Mesothelial cell of epicardium (in vitro differentiated cells): ENCODE measurements around the gene CREB3L2. TPM values are rescaled to one million over a fixed set of nuclear protein-coding genes. Genes with fewer than 3 reads are reported as not detected.
A peak's percentile ranks its signal among the peaks of the same experiment; 100 is the strongest.

Experiments used
- DNase-seq, 2 experiments: peaks; one replicate each; pipeline ENCODE4 v3.0.0; 2021; ENCODE audit warnings: low spot score in 2 of 2; ENCODE audit not compliant: unreplicated experiment in 2 of 2
- H3K27ac Mint-ChIP-seq: 2 replicates; pipeline ENCODE4 v1.8.0; 2021; ENCODE audit warnings: mixed read lengths
- H3K27me3 Mint-ChIP-seq: 2 replicates; pipeline ENCODE4 v1.8.0; 2021; ENCODE audit warnings: low read depth, mixed read lengths
- H3K36me3 Mint-ChIP-seq: 2 replicates; pipeline ENCODE4 v1.8.0; 2021; ENCODE audit warnings: mixed read lengths
- H3K4me1 Mint-ChIP-seq: 2 replicates; pipeline ENCODE4 v1.8.0; 2021; ENCODE audit warnings: mixed read lengths
- H3K4me3 Mint-ChIP-seq: 2 replicates; pipeline ENCODE4 v1.8.0; 2021; ENCODE audit warnings: mild to moderate bottlenecking, moderate library complexity, mixed read lengths
- H3K9me3 Mint-ChIP-seq: 2 replicates; pipeline ENCODE4 v1.8.0; 2021; ENCODE audit warnings: mixed read lengths
- CTCF ChIP-seq: fragments of 200-600 bp; sonication (generic); IDR thresholded peaks from one replicate; pipeline ENCODE4 v1.5.0; 2021; ENCODE audit warnings: antibody characterized with exemption; ENCODE audit not compliant: unreplicated experiment
- total RNA-seq: library from RNA; stranded (reverse); gene quantifications from 3 replicates; pipeline ENCODE4 v1.2.1, GENCODE V29; 2021

Gene CREB3L2
- total RNA-seq, 1 donor from 2014 or later = 80.4 TPM

DNA sequence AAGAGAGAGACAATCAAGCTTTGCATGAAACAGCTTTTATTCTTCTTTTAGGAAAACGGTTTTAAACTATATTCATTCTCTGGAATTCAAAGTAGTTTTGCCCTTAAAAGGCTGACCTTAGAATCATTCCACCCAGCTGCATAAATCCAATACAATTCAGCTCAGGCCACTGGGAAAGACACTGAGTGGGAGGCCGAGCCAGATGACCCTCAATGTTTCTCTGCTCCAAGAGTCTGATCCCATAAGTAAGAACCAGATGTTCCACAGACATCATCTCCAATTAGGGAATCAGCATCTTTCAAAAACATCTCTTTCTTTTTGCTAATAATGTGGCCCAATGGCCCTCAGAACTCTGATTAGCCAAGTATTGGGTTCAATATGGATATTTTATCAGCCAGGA lies 26.1 kb downstream of the CREB3L2 start:
- H3K9me3 Mint-ChIP-seq = no peaks in the 10 kb centered on the region
- H3K27ac Mint-ChIP-seq = peak overlapping the region; percentile 7
- H3K27me3 Mint-ChIP-seq = no peaks in the 10 kb centered on the region
- H3K4me3 Mint-ChIP-seq = no peak overlapping the region
- H3K4me1 Mint-ChIP-seq = peaks cover 22% of the 10 kb centered on the region
- TF ChIP-seq CTCF = no peak
- DNase-seq = no peak
- H3K36me3 Mint-ChIP-seq = peaks cover 6% of the 10 kb centered on the region

GRCh38 chr7:137975221-137975620 lies 26.7 kb downstream of the CREB3L2 start:
- H3K36me3 Mint-ChIP-seq = peaks cover 6% of the 10 kb centered on the region
- no peak overlapping the region for H3K27ac Mint-ChIP-seq
- TF ChIP-seq CTCF = no peak
- H3K4me3 Mint-ChIP-seq = no peak overlapping the region
- no peaks in the 10 kb centered on the region for H3K9me3 Mint-ChIP-seq
- no peak for DNase-seq
- H3K27me3 Mint-ChIP-seq = no peaks in the 10 kb centered on the region
- peaks cover 26% of the 10 kb centered on the region for H3K4me1 Mint-ChIP-seq

- H3K4me3 Mint-ChIP-seq = no peak overlapping the region
- no peak for DNase-seq
- H3K36me3 Mint-ChIP-seq = peaks cover 4% of the 10 kb centered on the region
- TF ChIP-seq CTCF = no peak
- no peaks in the 10 kb centered on the region for H3K27me3 Mint-ChIP-seq
- H3K27ac Mint-ChIP-seq = no peak overlapping the region
- H3K9me3 Mint-ChIP-seq = no peaks in the 10 kb centered on the region
- peaks cover 31% of the 10 kb centered on the region for H3K4me1 Mint-ChIP-seq
Observed at GRCh38 chr7:137974766-137975165, 27.1 kb downstream of the CREB3L2 start.

GRCh38 chr7:137970253-137970975 lies 31.5 kb downstream of the CREB3L2 start:
- no peak overlapping the region for H3K4me3 Mint-ChIP-seq
- no peaks in the 10 kb centered on the region for H3K27me3 Mint-ChIP-seq
- peaks cover 8% of the 10 kb centered on the region for H3K36me3 Mint-ChIP-seq
- H3K27ac Mint-ChIP-seq = peak overlapping the region; percentile 87
- H3K4me1 Mint-ChIP-seq = peaks cover 44% of the 10 kb centered on the region
- DNase-seq = no peak
- H3K9me3 Mint-ChIP-seq = peaks cover 3% of the 10 kb centered on the region
- TF ChIP-seq CTCF = no peak

DNA sequence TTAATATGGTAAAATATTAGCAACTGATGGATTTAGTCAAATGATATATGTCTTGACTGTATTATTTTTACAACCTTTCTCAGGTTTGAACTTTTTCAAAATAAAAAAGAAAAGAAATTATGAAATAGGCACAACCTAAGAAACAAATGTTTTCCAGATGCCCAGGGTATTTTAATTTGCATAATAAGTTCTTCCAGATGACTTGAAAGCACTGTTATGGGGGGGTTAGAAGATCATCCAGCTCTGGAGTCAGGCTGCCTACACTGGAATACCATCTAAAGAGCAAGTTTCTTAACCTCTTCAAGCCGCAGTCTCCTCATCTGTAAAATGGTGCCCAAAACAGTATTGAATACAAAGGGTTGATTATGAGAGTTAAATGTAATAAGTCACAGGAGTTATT lies 32.1 kb downstream of the CREB3L2 start:
- no peaks in the 10 kb centered on the region for H3K27me3 Mint-ChIP-seq
- no peak for TF ChIP-seq CTCF
- peaks cover 3% of the 10 kb centered on the region for H3K9me3 Mint-ChIP-seq
- no peak for DNase-seq
- H3K36me3 Mint-ChIP-seq = peaks cover 8% of the 10 kb centered on the region
- no peak overlapping the region for H3K4me3 Mint-ChIP-seq
- peaks cover 46% of the 10 kb centered on the region for H3K4me1 Mint-ChIP-seq
- H3K27ac Mint-ChIP-seq = peak overlapping the region; percentile 87
